Astrocyte of the hippocampus (primary cell): Measurements from ENCODE around the gene LEKR1.
"Not testable (repeated sequence)": the region's sequence is repeated elsewhere in the genome, so short reads cannot be mapped to it uniquely, and the experiment has no call there.

Experiments used
- DNase-seq: peaks from one replicate; pipeline ENCODE4 v3.0.0; 2011; ENCODE audit warnings: low read depth, low spot score

Gene LEKR1

DNA sequence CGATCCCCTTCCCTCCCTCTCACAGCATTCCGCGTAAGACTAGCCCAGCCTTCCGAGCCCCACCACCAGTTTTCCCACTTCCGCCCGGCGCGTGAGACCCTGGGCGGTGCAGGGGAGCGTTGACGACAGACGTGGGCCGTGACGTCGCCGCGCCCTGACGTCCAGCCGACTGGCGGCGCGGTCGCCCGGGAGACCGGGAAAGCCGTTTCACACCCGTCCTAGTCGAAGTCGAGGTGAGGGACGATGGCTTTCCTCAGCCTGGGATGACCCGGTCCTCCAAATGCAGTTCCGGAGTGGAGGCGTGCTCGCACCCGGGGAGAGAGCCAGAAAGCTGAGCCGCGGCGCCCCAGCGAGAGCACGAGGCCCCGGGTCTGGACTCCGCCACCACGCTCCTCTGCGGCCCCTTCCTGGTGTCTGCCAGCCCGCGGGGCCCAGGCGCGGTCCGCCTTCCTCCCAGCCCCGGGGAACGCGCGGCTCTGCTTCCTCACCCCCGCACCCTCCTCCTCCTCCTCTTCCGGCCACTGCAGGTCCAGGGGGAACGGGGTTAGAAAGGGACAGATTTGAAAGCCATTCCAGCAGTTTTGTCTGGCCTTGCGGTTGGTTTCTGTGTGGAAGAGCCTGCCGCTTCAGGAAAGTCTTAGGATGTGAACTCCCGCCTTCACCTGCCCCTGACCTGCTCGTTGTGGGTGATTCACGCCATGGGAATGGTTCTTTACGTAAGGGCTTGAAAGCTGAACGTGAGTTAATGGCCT lies at the start of gene LEKR1:
TSS of gene LEKR1 (plus strand) at position 210 of the 752 bp plus-strand sequence. CDS start 2,977 bp downstream, outside the sequence.
- peak; percentile 96 for DNase-seq

DNA sequence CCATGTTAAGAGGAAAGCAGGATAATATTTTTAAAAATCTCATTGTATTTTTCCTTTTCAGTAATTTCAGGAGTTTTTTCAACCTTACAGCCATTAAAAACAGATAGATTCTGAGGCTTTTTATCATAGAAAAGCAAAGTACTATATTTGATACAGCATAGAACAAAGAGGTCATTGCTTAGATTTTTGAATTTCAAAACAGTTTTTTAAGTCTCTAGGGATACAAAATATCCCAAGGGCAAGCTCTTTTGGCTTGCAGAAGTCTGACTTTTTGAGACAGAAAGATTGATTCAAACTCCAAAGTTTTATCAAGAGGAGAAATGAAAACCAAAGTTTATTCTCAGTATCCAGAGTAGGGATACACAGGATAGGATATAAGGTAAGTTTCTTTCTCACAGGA lies 49.3 kb upstream of the LEKR1 start:
- DNase-seq, result no peak

DNA sequence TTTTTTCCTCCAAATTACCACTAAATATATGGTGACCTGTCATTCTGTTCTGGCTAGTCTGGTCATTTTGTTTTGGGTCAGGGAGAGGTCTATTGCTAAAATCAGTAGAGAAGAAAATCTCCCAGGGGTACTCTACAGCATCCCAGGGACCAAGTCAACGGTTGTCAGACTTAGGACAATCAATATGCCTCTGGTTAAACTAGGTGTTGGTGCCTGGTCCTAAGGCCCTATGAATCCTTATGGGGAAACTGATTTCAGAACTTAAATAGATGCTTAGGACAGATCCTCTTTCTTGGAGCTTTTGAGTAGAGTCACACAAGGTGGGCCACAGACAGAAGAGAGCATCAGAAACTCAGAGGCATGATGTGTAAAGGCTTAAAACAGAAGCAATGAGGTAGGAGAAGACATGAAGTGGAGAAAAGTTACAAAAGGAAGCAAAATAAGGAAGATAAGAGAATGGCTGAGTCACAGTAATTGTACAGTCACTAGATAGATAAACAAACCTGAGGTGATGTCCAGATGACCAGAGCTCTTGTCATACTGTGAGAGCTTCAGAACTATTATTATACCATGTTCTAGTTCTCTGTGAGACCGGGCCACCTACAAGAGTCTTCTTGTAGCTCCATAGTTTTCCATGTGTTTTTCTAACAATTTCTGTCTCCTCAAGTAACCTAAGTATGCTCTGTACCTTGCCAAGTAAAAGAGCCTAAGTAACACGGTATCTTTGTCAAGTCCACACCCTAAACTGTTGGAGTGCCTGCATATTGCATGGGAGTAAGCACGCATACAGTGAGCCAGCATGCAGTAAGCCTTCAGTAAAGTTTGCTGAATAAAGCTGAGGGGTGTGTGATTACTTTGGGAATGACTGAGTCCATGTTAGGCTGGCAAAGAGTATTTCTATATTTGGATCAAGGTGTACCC lies 44.6 kb upstream of the LEKR1 start:
- DNase-seq, result no peak

DNA sequence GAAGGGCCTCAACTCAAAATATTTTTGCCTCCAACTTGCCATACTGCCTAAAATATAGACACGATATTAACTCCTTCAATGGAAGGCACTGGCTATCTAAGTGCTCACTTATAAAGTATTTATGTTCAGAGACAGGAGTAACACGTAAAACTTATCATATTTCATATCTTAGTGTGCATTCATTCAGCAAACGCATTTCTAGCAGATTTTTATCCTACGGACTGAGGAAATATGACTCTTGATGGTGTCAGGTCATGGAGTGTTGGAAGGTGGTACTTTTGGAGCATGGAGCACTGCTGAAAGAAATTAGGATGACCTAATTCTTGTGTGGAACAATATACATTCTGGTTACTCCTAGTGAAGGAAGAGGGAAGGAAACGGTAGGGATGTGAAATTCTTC lies 43.8 kb upstream of the LEKR1 start:
- no peak for DNase-seq

DNA sequence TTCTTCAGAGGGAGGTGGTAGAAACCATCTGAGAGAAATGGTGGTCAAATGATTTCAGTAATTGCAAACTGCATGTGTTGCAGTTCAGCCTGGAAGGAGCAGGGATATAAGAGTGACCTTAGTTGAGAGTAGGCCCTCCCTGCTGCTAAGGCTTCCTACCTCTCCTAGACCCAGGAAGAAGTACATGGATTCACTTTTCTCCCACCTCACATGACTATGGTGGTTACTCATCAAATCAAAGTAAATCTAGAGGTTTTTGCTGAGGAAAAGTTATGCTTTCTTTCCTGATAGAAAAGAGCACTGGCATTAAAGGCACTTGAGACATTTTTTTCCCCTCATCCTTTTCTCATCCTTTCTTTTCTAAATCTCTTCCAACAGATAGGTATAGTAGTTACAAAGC lies 43.2 kb upstream of the LEKR1 start:
- DNase-seq, result no peak

DNA sequence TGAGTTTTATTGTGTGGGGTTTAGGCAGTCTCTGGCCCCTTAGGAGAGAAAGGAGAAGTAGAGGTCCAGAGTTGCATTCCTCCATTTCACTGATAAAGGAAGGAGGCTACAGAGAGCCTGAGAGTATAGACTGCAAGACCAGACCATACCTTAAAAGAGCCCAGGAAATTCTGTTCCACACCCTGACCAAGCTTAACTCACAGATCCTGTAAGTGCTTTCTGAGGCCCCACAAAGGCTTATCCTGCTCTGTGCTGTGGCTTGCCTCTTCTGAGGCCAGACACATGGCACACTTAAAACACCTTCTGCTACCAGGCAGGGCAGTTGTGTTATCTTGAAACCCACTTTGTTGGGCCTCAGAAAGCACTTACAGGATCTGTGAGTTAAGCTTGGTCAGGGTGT lies 39.2 kb upstream of the LEKR1 start:
- no peak for DNase-seq

DNA sequence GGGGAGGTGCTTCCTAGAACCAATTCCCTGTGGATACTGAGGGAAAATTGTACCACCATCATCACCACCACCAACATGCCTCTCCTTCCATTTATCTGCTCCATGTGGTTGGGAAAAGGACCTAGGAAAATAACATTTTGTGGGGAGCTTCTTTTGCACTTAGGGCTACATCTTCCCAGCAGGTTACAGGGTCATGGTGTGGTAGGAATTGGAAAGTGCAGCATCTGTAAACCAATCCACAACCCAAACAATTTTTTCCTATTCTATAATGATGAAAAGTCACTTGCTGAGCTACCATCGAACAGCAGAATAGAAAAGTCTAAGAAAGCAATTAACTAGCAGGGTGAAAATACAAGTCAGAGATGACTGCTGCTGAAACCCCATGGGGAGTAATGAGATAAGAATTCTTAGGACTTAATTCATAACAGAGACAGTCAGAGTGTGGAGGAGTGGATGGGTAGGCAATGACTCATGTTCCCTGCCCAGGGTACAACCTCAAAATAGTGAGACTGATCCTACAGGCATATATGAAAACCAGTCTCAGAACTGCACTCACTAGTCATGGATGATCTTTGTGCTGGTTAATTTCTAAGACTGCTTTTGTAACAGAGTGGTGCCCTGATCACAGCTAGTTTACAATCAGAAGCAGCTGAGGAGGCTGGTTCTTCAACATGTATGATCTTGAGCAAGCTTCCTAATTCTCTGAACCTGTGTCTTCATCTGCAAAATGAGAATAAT lies 38.1 kb upstream of the LEKR1 start:
- DNase-seq, result peak; percentile 82

DNA sequence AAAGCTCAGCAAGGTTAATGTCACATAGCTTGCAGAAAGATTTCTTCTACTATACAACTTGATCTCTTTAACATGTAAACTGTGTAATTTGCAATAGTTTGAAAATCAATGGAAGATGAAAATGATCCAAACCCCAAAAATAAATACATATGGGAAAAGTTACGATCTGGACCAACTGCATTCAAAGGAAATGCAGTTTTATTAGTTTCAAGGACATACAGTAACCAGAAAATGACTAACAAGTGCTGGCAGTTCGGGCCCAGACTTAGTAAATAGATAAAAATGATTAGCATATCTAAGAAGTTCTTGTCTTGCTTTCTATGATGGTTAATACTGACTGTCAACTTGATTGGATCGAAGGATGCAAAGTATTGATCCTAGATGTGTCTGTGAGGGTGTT lies 37.3 kb upstream of the LEKR1 start:
- DNase-seq, result no peak

DNA sequence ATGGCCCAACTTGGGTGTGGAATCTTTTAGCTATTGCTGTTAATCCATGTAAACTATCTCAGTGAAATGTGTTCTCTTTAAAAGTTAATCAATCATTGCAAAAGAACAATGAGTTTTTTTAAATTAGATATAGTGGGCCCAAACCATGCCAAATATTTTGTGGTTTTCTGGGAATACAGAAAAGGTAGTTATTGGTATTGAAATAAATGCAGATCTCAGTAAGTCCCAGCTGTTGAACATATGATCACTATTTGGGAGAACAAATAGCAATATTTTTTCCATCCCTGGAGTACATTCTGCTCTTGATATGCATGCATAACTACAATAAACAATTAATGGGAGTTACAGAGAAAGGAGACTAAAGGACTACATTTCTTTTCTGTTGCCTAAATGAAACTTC lies 36.0 kb upstream of the LEKR1 start:
- DNase-seq, result no peak

DNA sequence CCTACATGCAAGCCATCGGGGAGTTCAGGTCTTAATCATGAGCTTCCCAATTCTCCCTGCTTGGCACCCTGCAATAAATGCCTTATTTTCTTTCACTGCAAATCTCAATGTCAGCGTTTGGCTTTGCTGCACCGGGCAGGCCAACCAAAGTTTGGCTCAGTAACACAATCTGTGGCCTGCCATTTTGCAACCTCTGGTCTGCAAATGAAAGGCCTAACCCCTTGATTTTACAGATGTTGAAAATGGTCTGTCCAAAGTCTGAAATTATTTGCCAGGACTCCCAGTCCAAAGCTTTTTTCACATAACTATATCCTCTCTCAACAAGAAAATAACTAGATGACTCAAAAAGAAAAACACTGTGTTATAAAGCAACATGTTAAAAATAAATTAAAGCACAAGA lies 34.0 kb upstream of the LEKR1 start:
- no peak for DNase-seq

DNA sequence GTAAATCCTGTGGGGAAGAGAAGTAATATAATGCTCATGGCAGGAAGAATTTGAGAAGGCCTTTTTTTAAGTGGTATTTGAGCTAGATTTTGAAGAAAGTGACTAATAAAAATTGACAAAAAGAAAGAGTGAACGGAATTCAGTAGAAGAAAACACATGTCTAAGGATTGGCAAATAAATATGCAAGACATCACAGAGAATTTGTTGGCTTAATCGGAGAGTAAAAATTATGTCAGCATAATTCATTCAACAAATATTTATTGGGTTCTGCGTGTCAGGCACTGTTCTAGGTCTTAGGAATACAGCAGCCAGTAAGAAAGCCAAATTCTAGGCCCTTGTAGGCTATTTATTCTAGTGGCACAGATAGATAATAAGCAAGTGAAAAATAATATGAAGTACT lies 33.6 kb upstream of the LEKR1 start:
- DNase-seq, result no peak

DNA sequence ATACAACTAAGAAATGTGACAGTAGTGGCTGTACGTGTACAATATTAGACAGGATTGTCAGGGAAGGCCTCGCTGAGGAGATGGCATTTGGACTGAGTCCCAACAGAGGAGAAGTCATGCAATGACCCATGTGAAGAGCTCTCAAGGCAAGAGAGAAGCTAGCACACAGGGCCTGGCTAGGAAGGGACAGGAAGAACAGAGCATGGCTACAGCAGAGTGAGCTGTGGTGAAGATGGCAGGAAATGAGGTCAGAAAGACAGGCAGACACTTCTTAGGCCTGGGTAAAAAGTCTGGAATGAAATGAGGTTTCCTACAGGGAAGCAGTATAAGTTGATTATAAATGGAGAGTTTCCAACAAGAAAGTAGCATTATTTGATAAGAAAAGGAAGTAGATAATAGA lies 33.2 kb upstream of the LEKR1 start:
- DNase-seq, result no peak

DNA sequence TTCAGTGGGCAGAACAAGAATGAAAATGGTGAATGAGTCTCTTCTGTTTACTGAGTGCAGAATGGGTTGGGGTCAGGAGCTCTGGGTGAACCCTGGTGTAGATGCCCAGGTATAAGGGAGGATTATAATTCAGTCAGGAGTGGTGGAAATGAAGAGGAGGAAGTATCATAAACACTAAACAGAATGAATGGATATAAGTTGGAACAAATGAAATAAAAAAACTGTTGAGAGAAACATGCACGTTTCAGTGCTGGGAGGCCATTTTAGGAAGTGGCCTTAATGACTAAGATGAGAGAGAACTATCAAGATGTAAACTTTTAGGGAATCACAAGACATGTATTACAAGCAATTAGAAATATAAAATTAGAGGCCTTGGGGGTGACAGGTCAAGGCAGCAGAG lies 32.8 kb upstream of the LEKR1 start:
- no peak for DNase-seq

DNA sequence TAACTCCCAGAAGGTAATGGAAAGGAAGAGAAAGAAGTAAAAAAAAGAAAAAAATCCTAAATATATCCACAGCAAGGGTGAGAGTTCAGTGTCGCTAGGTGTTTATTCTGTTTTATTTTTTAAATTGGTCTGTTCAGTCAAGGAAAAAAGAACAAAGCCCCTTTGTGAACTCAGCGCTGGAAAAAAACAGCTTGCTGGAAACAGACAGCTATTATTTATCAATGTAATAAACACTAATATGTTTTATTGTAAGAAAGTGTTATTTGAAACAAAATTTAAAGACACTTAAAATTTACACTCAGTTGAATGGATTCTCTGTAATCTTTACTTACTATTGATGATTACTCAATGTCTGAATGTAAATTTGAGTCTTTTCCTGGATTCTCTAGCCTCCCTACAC lies 32.3 kb upstream of the LEKR1 start:
- DNase-seq, result no peak

DNA sequence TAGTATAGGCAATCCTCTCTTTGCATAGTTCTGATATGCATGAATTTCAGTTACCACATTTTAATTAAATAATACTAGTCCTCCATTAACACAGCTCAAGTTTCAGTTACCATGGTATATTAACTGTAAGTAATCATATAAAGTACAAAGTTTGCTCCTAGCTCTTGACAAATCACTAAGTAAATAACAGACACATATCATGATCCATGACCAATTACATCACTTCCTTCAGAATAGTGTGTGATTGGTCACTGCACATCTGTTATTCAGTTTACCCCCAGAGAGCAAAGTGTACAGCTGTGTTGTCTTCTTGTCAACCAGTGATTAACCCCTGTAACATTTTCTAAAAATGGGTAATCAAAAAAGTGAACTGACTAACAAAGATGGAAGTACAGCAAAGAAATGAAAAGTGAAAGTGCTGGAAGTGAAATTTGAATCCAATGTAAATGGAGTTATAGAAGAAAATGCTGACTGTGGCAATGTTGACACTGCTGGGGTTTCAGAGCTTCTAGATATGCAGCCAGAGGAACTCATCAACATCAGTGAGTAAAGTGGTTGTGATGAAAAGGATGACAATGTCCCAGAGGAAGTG lies 30.2 kb upstream of the LEKR1 start:
- no peak for DNase-seq

DNA sequence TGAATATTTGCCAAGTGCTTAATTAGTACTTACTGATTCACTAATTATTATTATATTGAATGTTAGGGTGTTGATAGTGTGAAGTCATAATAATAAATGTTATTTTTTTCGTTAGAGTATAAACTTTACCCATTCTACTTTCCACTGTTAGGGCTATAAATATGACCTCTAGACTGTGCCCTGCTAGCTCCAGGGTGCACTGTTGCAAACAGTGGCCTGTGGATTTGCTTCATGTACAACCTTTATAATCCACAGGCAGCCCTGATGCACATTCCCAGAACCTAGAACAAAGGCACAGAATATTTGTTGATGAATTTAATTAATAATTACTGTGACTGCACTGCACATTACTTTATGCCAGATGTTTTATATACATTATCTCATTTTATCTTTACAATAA lies 28.8 kb upstream of the LEKR1 start:
- DNase-seq, result no peak

DNA sequence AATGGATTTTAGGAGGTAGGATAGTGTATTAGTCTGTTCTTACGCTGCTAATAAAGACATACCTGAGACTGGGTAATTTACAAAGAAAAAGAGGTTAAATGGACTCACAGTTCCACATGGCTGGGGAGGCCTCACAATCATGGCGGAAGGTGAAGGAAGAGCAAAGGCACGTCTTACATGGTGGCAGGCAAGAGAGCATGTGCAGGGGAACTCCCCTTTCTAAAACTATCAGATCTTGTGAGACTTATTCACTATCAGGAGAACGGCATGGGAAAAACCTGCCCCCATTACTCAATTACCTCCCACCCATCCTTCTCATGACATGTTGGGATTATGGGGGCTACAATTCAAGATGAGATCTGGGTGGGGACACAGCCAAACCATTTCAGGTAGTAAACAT lies 25.9 kb upstream of the LEKR1 start:
- not testable (repeated sequence) for DNase-seq

DNA sequence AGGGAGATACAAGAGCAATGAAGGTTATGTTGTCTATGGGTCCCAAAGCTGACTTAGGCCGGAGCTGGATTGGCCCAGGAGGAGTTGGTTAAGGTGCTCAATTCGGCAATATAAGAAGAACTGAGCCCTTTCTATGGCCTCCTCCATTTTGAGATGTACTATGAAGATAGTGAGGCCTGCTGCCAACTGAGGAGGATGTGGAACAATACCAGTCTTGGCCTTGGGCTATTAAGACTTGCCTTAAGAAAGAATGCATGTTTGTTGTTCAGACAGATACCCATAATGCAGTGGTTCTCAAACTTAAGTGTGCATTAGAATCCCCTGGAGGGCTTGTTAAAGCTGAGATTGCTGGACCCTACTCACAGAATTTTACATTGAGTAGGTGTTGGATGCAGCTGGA lies 24.4 kb upstream of the LEKR1 start:
- DNase-seq, result no peak

DNA sequence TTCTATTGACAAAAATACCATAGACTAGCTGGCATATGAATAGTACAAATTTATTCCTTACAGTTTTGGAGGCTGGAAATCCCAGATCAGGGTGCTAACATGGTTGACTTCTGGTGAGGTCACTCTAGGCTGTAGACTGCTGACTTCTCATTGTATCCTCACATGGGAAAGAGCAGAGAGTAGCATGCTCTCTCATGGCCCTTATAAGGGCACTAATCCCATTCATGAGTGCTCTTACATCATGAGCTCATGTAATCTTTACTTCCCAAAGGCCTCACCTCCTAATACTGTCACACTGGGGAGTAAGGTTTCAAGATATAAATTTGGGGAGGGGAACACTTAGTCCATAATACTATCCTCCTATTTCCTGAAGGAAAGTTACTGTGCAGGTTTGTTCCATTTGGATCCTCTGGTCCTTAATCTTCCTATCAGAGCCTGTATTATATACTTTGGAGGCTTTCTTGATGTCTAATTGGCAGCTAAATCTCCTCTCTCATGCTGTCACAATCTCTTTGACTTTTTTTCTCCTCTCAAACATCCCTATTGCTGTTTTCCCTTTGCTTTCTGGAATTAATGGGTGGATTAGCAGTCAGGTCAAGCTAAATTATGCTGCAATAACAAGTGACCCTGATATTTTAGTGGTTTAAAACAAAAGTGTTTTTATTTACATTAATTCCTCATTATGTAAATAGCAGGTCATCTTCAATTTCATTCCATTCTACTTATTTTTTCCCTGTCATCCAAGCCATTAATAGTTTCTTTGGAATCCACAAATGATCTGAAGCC lies 23.1 kb upstream of the LEKR1 start:
- DNase-seq, result no peak

DNA sequence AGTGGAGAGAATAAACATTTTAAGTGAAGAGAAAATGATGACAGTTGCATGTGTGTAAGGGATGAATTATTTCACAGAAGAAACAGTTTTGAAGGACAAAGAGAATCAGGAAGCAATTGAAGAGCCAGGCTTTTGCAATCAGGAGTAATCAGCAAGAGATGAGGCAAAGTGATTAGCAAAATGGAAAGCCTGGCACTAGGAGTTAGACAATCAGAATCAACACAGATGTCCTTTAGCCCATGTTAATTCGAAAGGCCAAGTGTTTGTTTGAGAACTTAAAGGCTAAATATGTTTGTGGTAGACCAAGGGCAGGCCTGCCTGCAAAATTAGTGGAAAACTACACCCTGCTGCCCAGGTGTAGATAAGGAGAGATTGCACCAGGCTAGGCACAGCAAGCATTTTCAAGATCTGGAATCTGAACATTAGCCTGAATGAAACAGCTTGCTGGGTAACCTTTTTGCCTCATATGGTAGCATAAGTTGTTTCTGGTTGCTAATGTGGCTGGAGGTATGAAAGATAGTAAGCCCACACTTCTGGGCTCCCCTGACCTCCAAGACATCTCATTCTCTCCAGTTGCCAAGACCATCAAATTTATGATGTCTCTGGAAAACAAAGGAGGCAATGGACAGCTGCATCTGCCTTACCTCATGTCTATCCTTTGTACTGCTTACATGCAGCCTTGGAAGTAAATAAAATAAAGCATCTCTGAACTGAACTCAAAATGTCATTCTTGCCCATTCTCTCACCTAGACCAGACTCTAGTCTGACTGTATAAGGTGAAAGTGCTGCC lies 22.0 kb upstream of the LEKR1 start:
- no peak for DNase-seq
